HG03575 (cell line): ENCODE results near the gene CLRN1.

ENCODE experiments used
- ATAC-seq: cut with Tn5 transposase; IDR thresholded peaks from one replicate; pipeline ENCODE4 v1.9.1; 2021; ENCODE audit not compliant: unreplicated experiment, insufficient number of reproducible peaks, low FRiP score; ENCODE audit errors: extremely low read depth

The CLRN1 gene

DNA sequence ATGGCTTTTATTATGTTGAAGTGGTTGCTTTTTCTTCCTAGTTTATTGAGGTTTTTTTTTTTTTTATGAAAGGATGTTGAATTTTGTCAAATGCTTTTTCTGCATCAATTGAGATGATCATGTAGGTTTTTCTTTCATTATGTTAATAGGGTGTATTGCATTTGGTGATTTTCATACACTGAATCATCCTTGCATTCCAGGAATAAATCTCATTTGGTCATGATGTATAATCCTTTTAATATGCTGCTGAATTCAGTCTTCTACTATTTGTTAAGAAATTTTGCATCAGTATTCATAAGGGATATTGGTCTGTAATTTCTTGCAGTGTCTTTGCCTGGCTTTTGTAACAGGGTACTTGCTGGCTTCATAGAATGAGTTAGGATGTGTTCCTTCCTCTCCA lies 11.5 kb upstream of the CLRN1 start:
- ATAC-seq, result no peak

DNA sequence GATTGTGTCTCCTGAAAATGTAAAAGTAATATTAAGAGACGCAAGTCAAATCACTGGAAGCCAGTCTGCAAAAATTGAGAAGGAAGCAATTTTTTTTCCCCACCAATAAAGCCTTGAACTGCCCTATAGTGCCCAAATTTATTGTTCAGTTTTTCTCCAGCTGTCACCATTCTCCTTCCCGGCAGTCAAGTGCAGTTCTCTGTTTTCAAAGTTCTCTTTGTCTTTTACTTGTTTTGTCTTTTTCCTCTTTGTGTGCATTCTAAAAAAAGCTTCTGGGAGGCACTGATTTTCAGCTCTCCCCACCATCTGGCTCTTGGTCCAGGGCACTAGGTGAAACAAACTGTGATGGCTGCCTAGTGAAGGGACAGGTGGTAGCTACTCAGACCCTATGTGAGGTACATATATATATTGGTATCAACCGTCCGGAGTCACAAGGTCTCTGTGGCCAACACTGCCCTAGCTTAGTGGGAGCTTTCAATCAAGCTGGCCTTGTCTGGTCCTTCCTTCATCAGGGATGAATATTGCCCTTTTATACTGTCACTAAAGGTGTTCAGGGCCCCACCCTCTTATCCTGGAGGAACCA lies 6.1 kb upstream of the CLRN1 start:
- ATAC-seq, result no peak

DNA sequence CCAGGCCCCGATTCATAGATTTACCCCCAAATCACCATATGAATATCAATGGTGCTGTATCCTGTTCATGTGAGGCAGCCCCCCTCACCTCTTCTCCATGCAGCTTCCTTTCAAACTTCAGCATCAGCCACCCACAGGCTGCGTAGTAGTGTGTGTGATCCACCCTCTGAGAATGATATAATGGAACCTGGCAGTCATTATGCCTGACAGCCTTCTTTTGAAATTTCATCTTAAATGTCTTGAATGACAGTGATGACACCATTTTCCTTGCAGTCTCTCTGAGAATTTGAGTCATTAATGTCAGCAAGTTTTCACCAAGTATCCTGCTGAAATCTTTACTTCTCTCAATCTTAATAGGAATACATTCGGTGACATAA lies 3.5 kb upstream of the CLRN1 start:
- ATAC-seq, result no peak

DNA sequence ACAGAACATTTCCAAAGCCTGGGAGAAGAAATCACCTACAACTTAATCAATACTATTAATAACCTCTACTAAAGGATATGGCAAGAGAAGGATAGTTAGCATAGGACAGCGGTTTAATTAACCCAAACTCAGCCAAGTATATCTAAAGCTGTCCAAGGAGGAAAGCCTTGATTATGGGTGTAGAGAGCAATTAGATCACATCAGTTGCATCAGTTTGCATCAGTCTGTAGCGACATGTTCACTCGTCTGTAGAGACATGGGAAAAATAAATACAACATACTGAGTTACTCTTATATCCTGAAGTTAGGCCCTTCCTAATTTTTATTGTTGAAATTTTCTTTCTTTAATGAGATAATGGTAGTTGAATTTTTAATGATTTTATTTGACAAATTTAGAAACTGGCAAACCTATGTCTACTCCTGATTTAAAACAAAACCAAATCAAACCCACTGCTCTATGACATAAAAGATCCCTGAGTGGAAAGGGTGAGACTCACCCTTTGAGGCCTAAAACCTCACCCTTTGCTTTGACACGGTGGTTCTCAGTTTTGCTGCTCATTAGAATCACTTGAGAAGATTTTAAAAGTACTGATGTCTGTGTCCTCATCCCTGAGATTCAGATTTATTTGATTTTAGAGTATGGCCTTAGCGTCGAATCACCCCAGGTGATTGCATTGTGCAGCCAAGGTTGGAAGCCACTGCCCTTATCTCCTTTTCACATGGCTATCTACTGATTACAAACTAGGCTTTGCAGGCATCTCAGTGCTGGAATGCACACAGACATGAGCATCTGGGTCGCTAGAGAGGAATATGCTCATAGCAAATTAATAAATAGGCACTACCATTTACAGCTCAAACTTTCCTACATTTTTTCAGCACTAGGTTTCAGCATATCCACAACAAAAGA lies 2.8 kb upstream of the CLRN1 start:
- no peak for ATAC-seq

DNA sequence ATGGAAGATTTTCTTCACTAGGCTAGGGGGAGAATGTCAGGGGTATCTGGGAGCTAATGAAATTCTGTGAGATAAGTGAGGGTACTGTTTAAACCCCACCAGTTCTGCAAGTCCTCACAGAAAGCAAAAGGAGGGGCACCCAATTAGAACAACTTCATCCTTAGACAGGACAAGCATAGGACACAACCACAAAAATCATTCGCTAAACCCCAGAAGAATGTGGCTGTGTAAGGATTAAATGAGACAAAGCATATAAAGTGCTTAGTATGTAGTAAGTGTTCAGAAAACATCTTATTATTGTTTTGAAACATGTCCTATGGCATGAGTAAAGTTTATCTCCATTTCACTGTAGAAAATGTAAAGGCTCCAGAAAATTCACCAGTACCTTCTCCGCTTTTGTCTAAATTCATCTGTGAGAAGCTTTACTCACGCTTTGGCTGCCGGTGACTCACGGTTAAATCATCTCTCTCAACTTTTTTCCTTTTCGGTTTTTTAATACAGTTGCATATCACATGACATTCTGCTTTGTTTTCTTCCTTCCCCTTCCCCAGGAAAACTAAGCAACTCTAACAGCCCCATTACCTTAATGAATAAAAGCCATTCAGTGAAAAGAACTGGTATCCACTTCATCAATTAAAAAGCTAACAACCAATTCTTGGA lies 1.7 kb downstream of the CLRN1 start:
- ATAC-seq, result no peak

DNA sequence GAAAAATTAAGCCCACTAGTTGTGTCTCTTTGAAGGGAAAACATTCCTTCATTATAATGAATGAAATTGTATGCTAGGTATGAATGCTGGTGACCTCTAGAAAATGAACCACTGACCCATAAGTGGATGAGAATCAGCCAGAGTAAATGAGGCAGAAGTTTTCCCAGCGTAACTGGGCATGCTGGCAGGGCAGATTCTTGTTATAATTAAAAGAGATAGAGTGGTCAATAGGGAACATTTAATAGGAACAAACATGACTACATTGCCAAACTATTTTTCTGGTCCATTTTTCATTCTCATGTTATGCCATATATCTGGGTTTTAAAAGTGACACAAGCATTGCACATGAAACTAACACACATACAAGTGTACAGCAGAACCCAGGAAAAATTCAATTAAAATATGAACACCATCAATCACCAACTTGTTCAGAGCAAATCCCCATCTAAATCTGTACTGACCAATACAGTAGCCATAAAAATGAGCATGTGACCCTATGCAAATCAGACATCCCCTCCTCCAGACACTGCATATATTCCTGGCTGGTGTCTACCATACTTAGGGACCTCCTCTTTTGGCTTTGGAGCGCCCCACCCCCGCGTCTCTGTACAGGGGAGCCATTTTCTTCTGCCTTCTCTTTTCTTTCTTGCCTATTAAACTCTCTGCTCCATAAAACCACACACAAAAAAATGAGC lies 4.0 kb downstream of the CLRN1 start:
- no peak for ATAC-seq

DNA sequence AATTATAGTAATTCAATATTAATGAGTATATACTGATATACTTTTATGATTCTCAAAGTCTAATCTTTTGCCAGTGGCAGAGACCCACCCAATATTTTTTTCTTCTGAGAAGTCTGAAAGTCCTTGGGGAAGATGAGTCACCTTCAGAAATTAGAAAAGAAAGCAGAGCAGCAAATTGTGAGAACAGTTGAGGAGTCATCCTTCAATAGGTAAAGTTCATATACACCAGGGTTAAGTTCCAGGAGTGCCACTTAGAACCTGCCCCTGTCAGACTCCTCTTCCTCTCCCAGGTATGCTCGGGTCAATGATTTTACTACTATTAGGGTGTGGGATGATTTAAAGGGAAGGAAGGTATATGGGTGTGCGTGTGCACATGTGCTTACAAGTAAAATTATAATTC lies 7.1 kb downstream of the CLRN1 start:
- no peak for ATAC-seq

DNA sequence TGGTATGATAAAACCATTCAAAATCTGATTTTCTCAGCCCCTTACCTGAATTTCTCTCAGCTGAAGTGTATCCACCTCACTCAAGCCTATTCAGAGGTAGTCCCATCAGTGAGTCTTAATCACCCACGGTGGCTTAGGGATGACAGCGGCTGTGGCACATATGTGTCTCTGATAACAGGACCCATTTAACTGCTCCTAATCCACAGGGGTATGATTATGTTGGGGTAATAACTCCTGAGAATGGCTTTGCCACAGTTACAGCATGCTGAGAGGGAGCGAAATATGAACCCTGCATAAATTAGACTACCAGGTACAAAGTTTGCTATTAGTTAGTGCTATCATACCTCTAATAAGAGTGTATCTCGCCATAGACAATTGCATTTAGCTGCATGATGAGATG lies 10.6 kb downstream of the CLRN1 start:
- no peak for ATAC-seq

DNA sequence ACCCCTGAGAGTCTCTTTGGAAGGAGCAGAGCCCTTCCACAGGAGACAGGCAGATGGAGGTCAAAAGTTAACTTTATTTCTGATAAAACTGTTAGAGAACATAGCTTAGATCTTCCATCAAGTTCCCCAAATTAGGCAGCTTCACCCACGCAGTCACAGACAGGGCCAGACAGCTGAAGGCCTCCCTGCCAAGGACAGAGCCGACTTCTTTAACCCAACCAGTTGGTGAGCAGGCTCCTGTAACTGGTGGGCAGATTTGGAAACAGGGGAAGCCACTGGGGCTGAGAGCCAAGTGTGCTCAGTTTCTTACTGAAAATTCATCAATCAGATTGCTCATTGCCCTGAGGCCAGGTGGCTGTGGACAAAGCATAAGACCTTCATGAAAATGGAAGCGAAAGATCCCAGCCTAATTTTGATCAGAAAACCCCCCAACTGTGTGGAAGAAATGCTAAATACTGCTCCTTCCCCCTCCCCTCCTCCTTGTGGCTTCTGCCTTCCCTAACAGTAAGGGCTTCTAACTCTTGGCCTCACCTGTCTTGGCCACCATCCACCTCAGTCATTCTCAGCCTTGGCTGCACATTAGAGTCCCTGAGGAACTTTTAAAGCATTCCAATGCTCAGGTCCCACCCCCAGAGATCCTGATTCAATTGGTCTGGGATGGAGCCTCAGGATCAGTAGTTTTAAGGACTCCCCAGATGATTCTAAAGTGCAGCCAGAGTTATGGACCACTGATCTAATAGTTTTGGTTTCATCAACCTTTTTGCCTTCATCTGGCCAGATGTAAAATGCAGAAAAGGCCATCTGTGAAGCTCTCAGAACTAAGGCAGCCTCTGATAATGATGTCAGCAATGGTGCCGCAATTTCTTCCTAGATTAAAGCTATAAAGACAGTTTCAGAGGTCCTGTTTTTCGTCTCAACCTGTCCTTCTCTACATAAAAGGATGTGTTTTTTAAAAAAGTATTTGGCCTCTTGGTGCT lies 11.5 kb downstream of the CLRN1 start:
- no peak for ATAC-seq

DNA sequence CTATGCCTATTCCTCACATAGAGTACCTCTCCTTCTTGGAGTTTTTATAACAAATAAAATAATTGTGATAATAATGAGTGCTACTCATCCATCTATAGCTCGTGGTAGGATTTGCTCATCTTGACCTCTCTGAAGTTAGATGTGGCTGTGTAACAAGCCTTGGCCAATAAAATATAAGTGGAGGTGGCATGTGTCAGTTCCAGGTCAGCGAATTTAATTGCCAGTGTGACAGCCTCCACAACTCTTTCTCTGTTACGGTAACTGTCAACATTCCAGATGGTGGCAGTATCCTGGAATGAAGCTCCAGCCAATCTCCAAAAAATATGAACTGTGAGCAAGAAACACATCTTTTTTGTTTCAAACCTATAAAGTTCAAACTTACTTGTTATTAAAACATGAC lies 13.8 kb downstream of the CLRN1 start:
- no peak for ATAC-seq

DNA sequence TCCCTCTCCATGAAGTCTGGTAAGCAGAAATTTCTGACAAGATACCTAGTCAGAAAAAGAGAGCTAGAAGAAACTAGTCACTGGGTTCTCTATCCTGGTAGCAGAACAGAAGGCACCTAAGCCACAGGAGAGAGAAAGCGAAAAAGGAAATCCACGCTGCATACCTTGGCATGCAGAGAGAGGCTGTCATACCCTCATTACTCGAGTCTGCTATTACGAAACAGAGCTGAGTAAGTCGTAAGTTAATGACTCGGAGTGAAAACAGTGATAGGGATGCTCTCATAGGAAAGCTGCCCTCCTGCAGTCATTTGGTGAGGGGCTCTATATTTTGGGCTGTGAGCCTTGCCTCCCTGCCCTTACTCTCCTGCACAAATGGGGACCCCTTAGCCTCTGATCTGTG lies 16.2 kb downstream of the CLRN1 start:
- no peak for ATAC-seq

DNA sequence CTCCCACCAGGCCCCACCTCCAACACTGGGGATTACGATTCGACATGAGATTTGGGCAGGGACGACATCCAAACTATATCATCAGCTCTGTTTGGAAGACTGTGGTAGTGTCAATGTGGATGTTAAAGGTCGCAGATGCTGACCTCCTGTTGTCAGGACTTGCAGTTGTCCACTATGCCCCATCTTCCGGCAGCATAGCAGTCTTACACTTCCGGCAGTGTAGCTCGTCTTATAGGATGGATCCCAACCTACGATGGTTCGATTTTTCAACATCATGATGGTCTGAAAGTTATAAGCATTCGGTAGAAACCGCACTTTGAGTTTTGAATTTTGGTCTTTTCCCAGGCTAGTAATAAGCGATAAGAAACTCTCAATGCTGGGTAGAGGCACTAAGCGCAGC lies 20.6 kb downstream of the CLRN1 start:
- ATAC-seq, result no peak

DNA sequence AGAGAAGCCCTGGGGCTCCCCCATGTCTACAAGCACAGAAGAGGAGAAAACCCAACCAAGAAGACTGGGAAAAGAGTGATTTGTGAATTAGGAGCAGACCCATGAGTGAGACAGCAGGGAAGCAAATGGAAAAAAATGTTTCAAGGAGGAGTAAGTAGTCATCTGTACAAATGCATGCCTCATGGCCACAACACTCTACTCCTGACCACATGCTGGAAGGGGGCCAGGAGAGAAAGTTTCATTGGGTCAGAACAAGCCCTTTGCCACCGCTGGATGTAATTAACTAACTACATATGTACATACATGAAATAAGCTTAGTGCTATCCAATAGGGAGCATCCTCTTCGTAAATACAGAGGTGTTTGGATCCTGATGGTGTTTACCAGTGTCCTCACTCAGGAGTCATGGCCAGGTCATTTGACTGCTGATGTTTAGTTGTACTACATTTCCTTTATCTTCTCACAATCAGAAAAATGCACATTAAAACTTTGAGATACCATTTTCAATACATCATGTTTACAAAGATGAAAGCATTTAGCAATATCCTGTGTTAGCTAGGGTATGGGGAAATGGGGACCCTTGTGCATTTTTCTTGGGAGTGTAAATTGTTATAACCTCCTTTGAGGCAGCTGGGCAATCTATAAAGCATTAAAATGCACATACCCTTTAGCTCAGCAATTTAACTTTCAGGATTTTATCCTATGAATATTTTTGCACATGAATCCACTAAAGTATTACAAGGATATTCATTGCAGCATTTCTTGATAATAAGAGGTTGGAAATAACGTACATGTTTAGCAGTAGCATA lies 27.1 kb downstream of the CLRN1 start:
- no peak for ATAC-seq

DNA sequence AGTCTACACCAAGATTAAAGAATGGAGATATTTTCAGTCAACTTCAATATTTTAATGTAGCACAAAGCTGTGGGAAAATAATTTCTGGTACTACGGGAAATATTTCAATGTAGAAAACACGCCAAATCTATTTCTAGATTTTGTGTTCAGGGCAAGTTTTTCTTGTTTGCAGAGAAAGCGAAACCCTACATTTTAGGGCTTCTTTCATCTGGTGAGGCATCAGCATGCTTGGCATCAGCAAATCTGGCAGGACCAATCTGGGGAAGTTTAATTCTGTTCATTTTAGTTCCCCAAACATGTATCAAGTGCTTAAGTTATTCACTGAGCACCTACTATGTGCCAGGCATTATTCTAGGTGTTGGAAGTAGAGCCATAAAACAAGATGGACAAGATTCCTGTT lies 30.3 kb downstream of the CLRN1 start:
- ATAC-seq, result no peak

DNA sequence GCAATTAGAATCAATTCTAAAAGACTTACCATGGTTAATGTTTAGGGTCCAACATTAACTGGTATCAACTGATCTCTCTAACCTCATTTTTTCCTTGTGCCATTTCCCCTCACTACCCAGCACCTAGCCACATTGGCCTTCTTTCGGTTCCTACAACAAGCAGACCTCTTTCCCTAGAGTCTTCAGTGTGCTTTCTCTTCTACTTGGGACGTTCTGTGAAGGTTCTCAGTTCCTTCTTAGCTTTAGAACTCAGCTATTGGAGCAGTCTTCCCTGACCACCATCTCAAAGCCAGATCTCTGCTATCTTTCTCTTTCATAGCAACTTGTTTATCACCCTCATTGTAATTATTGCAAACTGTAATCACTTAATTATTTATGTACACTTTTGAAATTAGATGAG lies 35.8 kb downstream of the CLRN1 start:
- no peak for ATAC-seq

DNA sequence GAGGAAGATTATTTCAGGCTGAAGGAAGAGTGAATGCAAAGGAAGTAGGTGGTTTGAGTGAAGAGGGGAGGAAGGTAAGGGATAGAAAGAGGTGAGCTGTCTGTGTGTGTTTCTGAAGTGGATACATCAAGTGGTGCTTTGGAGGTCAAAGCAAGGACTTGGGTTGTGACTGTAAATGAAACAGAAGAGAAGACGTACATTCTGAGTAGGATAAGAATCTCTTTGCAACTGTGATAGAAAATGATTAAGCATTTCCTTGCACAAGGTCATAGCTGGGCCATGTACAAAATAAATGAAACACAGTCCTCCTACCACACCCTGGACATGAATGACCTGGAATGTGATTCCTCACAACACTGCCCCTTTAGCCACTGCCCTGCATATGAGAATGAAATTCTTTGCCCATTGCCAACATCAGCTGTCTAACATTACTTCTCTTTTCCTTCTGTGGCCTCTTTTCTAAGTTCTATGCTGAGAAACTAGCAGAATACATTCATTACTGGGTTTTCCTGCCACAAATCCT lies 39.0 kb downstream of the CLRN1 start:
- ATAC-seq, result no peak

DNA sequence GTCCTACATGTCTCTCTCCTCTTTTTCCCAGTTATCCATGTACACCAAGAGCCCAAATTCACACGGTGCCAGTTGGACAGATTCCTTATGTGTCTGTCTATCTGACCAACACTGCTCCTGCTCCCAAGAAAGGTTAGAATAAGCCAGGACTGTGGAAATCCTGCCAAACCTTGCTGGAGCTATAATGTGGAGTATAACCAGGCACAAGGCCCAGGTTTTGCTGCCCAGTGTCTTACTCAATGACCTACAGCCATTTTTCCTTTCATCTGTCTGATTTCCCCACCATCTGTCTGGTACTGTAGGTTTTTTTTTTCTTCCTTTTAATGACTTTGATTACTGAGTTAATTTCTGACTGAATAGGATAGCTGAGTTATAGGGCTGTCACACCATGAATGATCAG lies 40.8 kb downstream of the CLRN1 start:
- no peak for ATAC-seq

DNA sequence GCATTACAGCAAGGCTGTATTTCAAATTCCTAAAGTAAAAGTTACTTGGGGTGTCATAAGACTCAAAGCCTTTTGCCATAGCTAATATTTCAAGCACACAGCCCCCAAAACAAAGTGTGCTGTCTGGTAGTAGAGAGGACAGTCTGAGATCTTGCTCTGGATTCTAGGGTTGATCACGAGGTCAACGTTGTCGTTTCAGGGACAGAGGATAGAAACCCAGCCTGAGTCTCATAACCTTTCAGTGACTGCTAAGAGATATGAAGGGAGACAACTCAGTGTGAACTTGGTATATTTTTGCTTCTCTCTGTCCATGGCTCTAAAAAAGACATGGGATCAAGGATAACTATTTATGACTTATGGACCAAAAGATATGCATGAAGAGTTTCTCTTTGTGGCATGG lies 41.7 kb downstream of the CLRN1 start:
- no peak for ATAC-seq
